Measurements from ENCODE around the gene TMEM185A.
A peak's percentile ranks its signal among the peaks of the same experiment; 100 is the strongest.
"Not testable (repeated sequence)": the region's sequence is repeated elsewhere in the genome, so short reads cannot be mapped to it uniquely, and the experiment has no call there.

Gene TMEM185A

DNA sequence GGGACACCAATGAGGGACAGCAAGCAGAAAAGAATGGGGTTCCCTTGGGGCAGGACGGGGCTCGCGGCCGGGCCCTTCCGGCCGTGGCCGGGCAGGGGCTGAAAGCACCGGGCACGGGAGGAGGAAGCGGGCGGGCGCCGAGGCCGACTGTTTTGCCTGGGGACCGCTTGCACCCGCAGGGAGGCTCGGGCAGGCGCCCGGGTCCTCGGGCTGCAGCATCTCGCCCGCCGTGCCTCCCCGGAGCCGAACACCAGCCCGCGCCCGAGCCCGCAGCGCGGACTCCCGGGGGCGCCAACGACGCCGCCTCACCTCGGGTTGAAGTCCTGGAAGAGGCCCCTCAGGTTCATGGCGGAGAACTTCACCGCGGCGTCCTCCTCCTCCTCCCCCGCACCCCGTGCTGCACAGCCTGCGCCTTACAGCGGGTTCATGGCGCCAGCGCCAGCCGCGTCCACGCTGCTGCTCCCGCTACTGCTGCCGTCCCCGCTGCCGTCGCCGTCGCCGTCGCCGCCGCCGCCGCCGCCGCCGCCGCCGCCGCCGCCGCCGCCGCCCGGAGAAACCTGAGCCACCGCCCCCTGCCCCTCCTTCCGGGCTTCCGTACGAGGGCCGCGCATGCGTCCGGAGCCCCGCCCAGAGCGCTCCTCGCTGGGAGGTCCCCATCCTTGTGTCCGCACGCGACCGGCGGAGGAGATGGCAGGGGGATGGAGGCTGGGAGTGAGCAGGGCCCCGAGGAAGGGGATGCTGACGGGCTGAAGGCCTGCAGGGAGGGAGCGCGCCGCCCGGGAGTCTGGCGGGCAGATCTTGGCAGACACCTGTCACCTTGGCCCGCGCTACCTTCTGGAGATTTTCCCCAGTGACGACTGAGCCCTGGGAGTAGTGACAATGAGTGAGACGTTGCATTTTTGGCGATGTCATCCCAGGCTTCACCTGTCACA, at the start of gene TMEM185A:
Gene TMEM185A (minus strand): TSS at position 559 of the 932 bp plus-strand sequence. CDS start 212 bp downstream, at position 347.
- Histone ChIP-seq H3K27me3 (ENCODE audit: insufficient read depth, low read length) (peaks cover 34% of the 10 kb centered on the region), H3K4me1 (ENCODE audit: insufficient read depth, low read length) (0 out of 2 replicates have a peak, but pooled peaks cover 6% of the 10 kb centered on the region), H3K36me3 (ENCODE audit: insufficient read depth, low read depth, low read length) (no peaks in the 10 kb centered on the region), H3K27ac (ENCODE audit: low read length) (no peak within 1 kb of the TSS), H3K9ac (ENCODE audit: low read depth, low read length) (peak within 1 kb of the TSS; percentile 68; the same call in 1 of the 2 replicates), H3K9me3 (ENCODE audit: insufficient read depth, low read depth, low read length) (no peaks in the 10 kb centered on the region), H3K4me3 (ENCODE audit: low read length) (peak within 1 kb of the TSS; percentile 84)

DNA sequence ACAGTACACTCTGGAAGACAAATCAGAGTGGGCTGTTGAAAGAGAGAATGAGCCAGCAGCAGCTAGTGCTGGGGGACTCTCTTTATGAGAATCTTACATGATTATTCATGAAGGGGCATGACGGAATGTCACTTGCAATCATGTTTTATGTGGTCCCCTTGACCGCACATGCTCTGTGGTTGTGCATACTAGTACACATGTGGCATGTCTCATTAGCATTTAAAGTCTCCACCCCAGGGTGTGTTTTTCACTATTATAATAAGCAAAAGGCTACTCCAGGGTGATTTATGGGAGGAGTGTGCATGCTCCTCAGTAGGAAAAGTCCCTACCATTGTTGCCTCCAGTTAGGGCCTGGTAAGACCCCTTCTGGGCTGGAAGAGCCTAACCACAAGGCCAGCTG, 49.6 kb upstream of the TMEM185A start:
- Histone ChIP-seq H3K27me3 (ENCODE audit: insufficient read depth, low read length) (no peaks in the 10 kb centered on the region), H3K27ac (ENCODE audit: low read length) (no peak overlapping the region), H3K9ac (ENCODE audit: low read depth, low read length) (no peak overlapping the region), H3K4me3 (ENCODE audit: low read length) (no peak overlapping the region), H3K4me1 (ENCODE audit: insufficient read depth, low read length) (peaks cover 18% of the 10 kb centered on the region), H3K36me3 (ENCODE audit: insufficient read depth, low read depth, low read length) (no peaks in the 10 kb centered on the region), H3K9me3 (ENCODE audit: insufficient read depth, low read depth, low read length) (no peaks in the 10 kb centered on the region)

DNA sequence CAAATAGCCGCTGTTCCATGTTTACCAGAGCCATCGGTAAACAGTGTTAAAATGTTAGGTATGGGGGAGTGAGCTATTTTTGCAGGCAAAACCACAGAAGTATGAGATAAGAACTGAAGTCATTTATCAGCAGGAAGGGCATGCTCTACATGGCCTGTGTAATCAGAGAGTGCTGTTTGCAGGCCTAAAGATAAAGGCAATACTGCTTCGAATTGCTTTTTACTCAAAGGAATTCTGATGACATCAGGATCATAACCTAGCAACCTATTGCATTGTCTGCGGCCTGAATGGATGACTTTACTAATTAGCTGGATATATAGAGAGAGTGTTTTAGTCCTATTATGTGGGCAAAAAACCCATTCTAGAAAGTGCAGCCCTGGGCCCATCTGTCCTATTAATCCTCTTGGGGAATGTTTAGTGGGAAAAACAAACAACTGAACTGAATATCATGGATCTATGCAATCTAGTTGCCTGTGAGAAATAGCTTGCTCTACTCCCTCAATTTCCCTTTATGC, 47.6 kb upstream of the TMEM185A start:
- not testable (repeated sequence) for H3K9me3 ChIP-seq (ENCODE audit: insufficient read depth, low read depth, low read length); H3K27ac ChIP-seq (ENCODE audit: low read length); H3K9ac ChIP-seq (ENCODE audit: low read depth, low read length); H3K36me3 ChIP-seq (ENCODE audit: insufficient read depth, low read depth, low read length); H3K27me3 ChIP-seq (ENCODE audit: insufficient read depth, low read length); H3K4me3 ChIP-seq (ENCODE audit: low read length)
- H3K4me1 ChIP-seq (ENCODE audit: insufficient read depth, low read length), result peaks cover 18% of the 10 kb centered on the region

DNA sequence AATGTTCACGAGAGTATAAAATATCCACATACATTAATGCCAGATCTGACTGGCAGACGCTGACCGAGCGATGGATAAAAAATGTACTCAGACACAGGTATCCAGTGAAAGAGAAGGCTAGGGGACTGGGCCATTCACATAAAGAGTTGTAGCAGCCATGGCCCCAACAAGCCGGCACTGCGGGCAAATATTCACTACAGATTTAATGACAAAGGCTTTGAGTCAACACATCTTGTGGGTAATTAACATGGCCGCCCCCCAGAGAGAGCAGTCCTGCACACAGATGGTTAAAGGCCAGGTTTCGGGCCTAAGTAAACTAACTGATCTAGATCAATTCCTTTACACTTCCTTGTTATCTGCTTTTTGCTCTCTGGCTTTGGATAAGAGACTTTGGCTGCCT, 44.0 kb upstream of the TMEM185A start:
- not testable (repeated sequence) for H3K36me3 ChIP-seq (ENCODE audit: insufficient read depth, low read depth, low read length); H3K4me3 ChIP-seq (ENCODE audit: low read length); H3K9ac ChIP-seq (ENCODE audit: low read depth, low read length); H3K4me1 ChIP-seq (ENCODE audit: insufficient read depth, low read length); H3K9me3 ChIP-seq (ENCODE audit: insufficient read depth, low read depth, low read length); H3K27ac ChIP-seq (ENCODE audit: low read length); H3K27me3 ChIP-seq (ENCODE audit: insufficient read depth, low read length)

DNA sequence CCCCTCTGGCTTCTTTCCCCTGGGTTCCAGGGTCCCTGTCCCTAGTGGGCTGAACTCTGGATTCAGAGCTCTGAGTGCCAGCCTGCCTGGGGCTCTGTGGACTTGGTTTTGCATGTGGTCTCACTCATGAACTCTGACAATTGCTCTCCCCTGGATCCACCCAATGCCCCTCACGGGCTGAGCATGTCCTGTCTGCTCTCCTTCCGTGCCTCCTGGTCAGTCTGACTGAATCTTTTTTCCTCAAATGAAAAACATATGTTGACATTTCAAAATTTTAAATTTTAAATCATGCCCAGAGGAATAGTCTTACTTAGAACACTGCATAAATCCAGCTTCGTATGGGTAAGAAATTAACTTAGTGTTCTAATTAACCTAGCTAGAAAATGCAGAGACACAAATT, 43.5 kb upstream of the TMEM185A start:
- not testable (repeated sequence) for H3K9me3 ChIP-seq (ENCODE audit: insufficient read depth, low read depth, low read length); H3K4me3 ChIP-seq (ENCODE audit: low read length); H3K9ac ChIP-seq (ENCODE audit: low read depth, low read length); H3K4me1 ChIP-seq (ENCODE audit: insufficient read depth, low read length); H3K27me3 ChIP-seq (ENCODE audit: insufficient read depth, low read length); H3K27ac ChIP-seq (ENCODE audit: low read length); H3K36me3 ChIP-seq (ENCODE audit: insufficient read depth, low read depth, low read length)

DNA sequence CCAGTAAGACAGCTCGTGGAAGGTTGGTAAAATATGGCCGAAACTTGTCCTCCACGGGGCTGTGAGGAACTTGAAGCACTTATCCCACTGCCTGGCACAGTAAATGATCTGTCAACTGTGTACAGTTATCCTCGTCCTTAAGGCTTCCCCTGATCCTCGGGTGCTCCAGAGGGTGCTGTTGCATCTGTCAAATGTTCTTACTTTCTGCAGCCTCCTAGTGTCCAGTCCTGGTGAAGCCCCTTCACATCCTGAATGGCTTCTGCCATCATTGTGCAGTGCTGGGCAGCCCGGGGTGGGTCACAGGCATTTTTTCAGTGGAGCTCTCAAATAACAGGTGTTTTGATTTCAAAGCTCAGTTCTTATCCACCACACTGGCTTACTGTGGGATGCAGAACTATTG, 29.0 kb upstream of the TMEM185A start:
- not testable (repeated sequence) for H3K4me3 ChIP-seq (ENCODE audit: low read length); H3K27me3 ChIP-seq (ENCODE audit: insufficient read depth, low read length); H3K27ac ChIP-seq (ENCODE audit: low read length); H3K36me3 ChIP-seq (ENCODE audit: insufficient read depth, low read depth, low read length); H3K9me3 ChIP-seq (ENCODE audit: insufficient read depth, low read depth, low read length); H3K9ac ChIP-seq (ENCODE audit: low read depth, low read length); H3K4me1 ChIP-seq (ENCODE audit: insufficient read depth, low read length)

DNA sequence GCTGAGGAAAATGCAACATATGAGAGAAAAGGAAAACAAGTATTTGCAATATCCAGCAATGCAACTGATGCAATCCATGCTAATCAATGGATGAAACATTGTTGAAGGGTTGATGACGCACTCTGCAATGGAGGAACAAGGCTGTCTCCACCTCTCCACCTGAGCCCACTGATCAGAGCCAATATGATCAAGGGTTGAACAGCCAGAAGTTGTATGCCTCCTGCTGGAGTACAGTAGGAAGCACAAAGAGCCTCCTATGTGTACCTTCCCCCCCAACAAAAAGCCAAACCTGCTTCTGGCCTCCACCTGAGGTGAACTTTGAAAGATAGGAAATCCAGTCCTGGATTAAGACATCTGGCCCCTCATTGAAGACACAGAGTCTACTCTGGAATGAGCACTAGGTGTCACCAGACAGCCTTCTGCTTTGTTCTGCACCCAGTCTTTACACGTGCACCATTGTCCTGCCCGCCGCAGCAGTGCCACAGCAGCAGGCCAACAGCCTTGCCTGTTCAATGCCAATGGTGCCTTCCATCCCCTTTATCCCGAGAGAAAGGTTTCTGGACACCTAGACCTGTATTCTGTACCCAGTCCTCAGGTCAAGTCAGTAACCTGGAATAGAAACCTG, 24.8 kb upstream of the TMEM185A start:
- H3K4me3 ChIP-seq (ENCODE audit: low read length); H3K9ac ChIP-seq (ENCODE audit: low read depth, low read length); H3K27me3 ChIP-seq (ENCODE audit: insufficient read depth, low read length); H3K4me1 ChIP-seq (ENCODE audit: insufficient read depth, low read length); H3K36me3 ChIP-seq (ENCODE audit: insufficient read depth, low read depth, low read length); H3K27ac ChIP-seq (ENCODE audit: low read length); H3K9me3 ChIP-seq (ENCODE audit: insufficient read depth, low read depth, low read length): not testable (repeated sequence)

DNA sequence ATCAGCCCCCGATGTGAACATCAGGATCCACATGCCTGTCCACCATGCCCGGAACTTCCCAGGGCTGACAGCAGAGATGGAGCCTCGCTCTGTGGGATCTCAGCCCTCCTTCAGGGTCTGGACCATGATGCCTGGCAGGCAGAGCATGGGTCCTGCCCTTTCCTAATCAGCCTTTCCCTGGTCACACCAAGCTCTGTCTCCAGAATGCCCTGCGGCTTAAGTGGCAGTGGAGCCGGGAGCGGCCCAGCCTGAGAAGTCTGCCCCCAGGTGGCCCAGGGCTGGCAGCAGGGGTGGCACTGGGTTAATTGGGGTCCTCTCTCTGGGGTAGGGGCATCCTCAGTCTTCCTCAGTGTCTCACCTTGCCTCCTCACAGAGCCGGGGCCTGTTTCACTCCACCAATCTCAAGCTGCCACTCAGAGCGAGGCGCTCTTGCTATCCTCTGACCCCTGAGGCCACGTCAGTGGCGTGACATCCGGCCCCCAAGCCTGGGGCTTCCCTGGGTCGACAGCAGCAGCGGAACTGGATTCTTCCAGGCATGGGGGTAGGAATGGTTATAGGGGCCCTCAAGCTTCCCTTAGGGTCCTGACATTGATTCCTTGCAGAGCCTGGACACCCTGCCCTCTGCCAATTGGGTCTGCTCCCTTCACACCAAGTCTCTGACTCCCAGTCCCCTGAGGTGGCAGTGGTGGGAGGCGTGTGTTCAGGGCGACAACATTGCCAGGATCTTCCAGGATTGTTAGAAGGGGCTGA, 20.8 kb upstream of the TMEM185A start:
- no peaks in the 10 kb centered on the region for H3K9me3 ChIP-seq (ENCODE audit: insufficient read depth, low read depth, low read length)

DNA sequence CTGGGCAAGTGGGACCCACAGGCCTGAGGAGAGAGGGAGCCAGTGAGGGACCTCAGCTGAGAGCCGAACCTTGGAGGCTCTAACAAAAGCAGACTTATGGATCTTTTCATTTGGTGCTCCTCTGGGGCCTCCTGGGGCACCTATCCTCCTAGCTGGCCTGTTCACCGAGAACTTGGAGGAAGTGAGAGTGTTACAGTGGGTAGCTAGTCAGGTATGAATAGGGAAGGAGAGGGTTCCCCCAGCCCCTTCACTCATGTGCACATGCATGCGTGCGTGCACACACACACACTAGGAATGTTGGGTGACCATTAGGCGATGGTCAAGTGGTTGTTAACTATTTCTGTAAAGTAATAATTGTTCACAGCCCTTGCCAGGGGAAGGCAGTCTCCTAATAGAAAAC, 18.6 kb upstream of the TMEM185A start:
- Histone ChIP-seq H3K4me3 (ENCODE audit: low read length) (no peak overlapping the region), H3K27me3 (ENCODE audit: insufficient read depth, low read length) (no peaks in the 10 kb centered on the region), H3K9ac (ENCODE audit: low read depth, low read length) (no peak overlapping the region), H3K36me3 (ENCODE audit: insufficient read depth, low read depth, low read length) (no peaks in the 10 kb centered on the region), H3K27ac (ENCODE audit: low read length) (no peak overlapping the region), H3K9me3 (ENCODE audit: insufficient read depth, low read depth, low read length) (no peaks in the 10 kb centered on the region), H3K4me1 (ENCODE audit: insufficient read depth, low read length) (no peaks in the 10 kb centered on the region)

More for the DNA sequence above, 20.8 kb upstream of the TMEM185A start:
- no peaks in the 10 kb centered on the region for H3K4me1 ChIP-seq (ENCODE audit: insufficient read depth, low read length)
- no peaks in the 10 kb centered on the region for H3K36me3 ChIP-seq (ENCODE audit: insufficient read depth, low read depth, low read length)
- no peak overlapping the region for H3K4me3 ChIP-seq (ENCODE audit: low read length)
- no peak overlapping the region for H3K27ac ChIP-seq (ENCODE audit: low read length)
- no peak overlapping the region for H3K9ac ChIP-seq (ENCODE audit: low read depth, low read length)
- H3K27me3 ChIP-seq (ENCODE audit: insufficient read depth, low read length), result no peaks in the 10 kb centered on the region

DNA sequence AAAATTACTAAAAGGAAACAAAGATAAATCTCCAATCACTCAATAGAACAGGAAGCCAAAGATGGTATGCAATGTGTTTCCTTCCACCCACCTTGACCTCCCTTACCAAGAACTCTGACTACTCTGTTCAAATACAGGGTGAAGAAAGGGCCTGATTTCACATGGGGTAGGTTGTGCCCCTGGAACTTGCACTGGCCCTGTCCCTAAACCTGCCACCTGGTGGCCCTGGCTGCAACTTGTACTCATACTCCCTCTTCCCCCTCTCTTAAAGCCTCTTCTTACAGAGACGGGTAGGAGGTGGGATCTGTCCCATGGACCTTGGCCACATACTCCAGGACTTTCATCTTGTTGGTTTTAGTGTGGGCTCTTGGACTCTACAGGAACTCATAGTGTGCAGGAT, 17.3 kb upstream of the TMEM185A start:
- Histone ChIP-seq H3K27me3 (ENCODE audit: insufficient read depth, low read length) (no peaks in the 10 kb centered on the region), H3K4me1 (ENCODE audit: insufficient read depth, low read length) (no peaks in the 10 kb centered on the region), H3K27ac (ENCODE audit: low read length) (no peak overlapping the region), H3K4me3 (ENCODE audit: low read length) (no peak overlapping the region), H3K9me3 (ENCODE audit: insufficient read depth, low read depth, low read length) (no peaks in the 10 kb centered on the region), H3K36me3 (ENCODE audit: insufficient read depth, low read depth, low read length) (no peaks in the 10 kb centered on the region), H3K9ac (ENCODE audit: low read depth, low read length) (no peak overlapping the region)

DNA sequence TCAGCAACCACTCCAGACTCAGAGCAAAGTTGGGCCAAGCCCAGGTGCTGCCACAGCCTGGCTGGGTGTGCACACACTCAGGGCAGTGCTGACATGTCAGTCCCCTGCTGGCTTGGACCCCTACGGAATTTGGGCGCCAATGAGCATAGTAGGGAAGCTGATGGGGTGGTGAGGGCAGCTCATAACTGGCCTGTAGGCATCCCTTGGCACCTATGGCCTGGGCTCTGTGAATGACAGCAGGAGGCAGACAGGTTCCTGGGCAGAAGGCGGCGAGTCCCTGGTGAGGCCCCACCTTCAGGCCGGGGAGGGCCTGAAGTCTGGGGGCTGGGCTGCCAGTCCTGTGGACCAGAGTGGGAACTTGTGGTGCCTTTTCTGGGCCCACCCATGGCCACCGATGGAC, 15.9 kb upstream of the TMEM185A start:
- no peaks in the 10 kb centered on the region for H3K4me1 ChIP-seq (ENCODE audit: insufficient read depth, low read length)
- H3K27ac ChIP-seq (ENCODE audit: low read length), result no peak overlapping the region
- no peaks in the 10 kb centered on the region for H3K36me3 ChIP-seq (ENCODE audit: insufficient read depth, low read depth, low read length)
- H3K9ac ChIP-seq (ENCODE audit: low read depth, low read length), result no peak overlapping the region
- H3K4me3 ChIP-seq (ENCODE audit: low read length), result no peak overlapping the region
- H3K9me3 ChIP-seq (ENCODE audit: insufficient read depth, low read depth, low read length), result no peaks in the 10 kb centered on the region
- no peaks in the 10 kb centered on the region for H3K27me3 ChIP-seq (ENCODE audit: insufficient read depth, low read length)
